Osteoblast (primary cell): ENCODE data around the gene ZNF91. TPM values are rescaled to one million over a fixed set of nuclear protein-coding genes. Genes with fewer than 3 reads are reported as not detected.

Source experiments
- DNase-seq: peaks from one replicate; pipeline ENCODE4 v3.0.0; 2011; ENCODE audit warnings: low spot score, mixed read lengths; ENCODE audit not compliant: insufficient read length; ENCODE audit errors: missing footprints
- H2AFZ ChIP-seq: 2 replicates; pipeline ENCODE4 v1.6.0; 2011; ENCODE audit warnings: mild to moderate bottlenecking, low read length
- H3K27ac ChIP-seq: 2 replicates; pipeline ENCODE4 v1.5.1; 2011; ENCODE audit warnings: mild to moderate bottlenecking, low read depth, low read length, moderate library complexity
- H3K27me3 ChIP-seq: 2 replicates; pipeline ENCODE4 v1.6.0; 2012; ENCODE audit warnings: mild to moderate bottlenecking, control low read depth, inconsistent platforms, low read length, moderate library complexity; ENCODE audit not compliant: insufficient read depth
- H3K36me3 ChIP-seq: 2 replicates; pipeline ENCODE4 v1.5.1; 2011; ENCODE audit warnings: mild to moderate bottlenecking, low read length, control low read depth, moderate library complexity; ENCODE audit not compliant: insufficient read depth
- H3K4me1 ChIP-seq: 2 replicates; pipeline ENCODE4 v1.5.1; 2011; ENCODE audit warnings: mild to moderate bottlenecking, low read length, control low read depth, moderate library complexity; ENCODE audit not compliant: insufficient read depth
- H3K4me2 ChIP-seq: 2 replicates; pipeline ENCODE4 v1.6.0; 2011; ENCODE audit warnings: mild to moderate bottlenecking, low read length; ENCODE audit not compliant: insufficient read depth
- H3K4me3 ChIP-seq: fragments of 200-600 bp; sonication (generic); 3 replicates; pipeline ENCODE4 v1.5.1; 2012; ENCODE audit warnings: mild to moderate bottlenecking, low read length, inconsistent platforms; ENCODE audit not compliant: insufficient read depth
- H3K79me2 ChIP-seq: 2 replicates; pipeline ENCODE4 v1.6.0; 2012; ENCODE audit warnings: mild to moderate bottlenecking, low read length, control low read depth, inconsistent platforms; ENCODE audit not compliant: insufficient read depth
- H3K9me3 ChIP-seq: 2 replicates; pipeline ENCODE4 v1.5.1; 2011; ENCODE audit warnings: low read depth, low read length, control low read depth
- H4K20me1 ChIP-seq: 2 replicates; pipeline ENCODE4 v1.6.0; 2012; ENCODE audit warnings: mild to moderate bottlenecking, low read length, control low read depth; ENCODE audit not compliant: insufficient read depth
- total RNA-seq: library from RNA; depleted of rRNA; stranded (reverse); fragments of >200 nt; gene quantifications from 2 replicates; pipeline ENCODE4 v1.2.3, GENCODE V29; 2012
- TF ChIP-seq, protein P1 (sequence below): IDR thresholded peaks from 2 replicates; pipeline ENCODE4 v1.5.1; 2011; ENCODE audit warnings: mild to moderate bottlenecking, low read depth, low read length, moderate library complexity; ENCODE audit errors: extremely low read depth

The ZNF91 gene
- total RNA-seq, 1 donor, result 14.8 TPM

GRCh38 chr19:23391236-23391635 lies 4.0 kb downstream of the ZNF91 start:
- Histone ChIP-seq H3K27me3 (no peaks in the 10 kb centered on the region), H3K36me3 (peaks cover 22% of the 10 kb centered on the region), H3K4me1 (peaks cover 12% of the 10 kb centered on the region), H3K27ac (no peak overlapping the region), H3K9me3 (no peaks in the 10 kb centered on the region), H3K4me2 (no peak overlapping the region), H3K4me3 (no peak overlapping the region), H4K20me1 (peaks cover 11% of the 10 kb centered on the region), H3K79me2 (peaks cover 85% of the 10 kb centered on the region), H2AFZ (no peak overlapping the region)
- no peak for DNase-seq
- TF ChIP-seq, protein P1, sequence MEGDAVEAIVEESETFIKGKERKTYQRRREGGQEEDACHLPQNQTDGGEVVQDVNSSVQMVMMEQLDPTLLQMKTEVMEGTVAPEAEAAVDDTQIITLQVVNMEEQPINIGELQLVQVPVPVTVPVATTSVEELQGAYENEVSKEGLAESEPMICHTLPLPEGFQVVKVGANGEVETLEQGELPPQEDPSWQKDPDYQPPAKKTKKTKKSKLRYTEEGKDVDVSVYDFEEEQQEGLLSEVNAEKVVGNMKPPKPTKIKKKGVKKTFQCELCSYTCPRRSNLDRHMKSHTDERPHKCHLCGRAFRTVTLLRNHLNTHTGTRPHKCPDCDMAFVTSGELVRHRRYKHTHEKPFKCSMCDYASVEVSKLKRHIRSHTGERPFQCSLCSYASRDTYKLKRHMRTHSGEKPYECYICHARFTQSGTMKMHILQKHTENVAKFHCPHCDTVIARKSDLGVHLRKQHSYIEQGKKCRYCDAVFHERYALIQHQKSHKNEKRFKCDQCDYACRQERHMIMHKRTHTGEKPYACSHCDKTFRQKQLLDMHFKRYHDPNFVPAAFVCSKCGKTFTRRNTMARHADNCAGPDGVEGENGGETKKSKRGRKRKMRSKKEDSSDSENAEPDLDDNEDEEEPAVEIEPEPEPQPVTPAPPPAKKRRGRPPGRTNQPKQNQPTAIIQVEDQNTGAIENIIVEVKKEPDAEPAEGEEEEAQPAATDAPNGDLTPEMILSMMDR, result no peak

- Histone ChIP-seq H2AFZ (no peak overlapping the region), H3K9me3 (no peaks in the 10 kb centered on the region), H3K36me3 (peaks cover 60% of the 10 kb centered on the region), H3K27me3 (no peaks in the 10 kb centered on the region), H3K4me1 (no peaks in the 10 kb centered on the region), H3K4me2 (no peak overlapping the region), H3K27ac (no peak overlapping the region), H3K4me3 (no peak overlapping the region), H4K20me1 (peaks cover 12% of the 10 kb centered on the region), H3K79me2 (peaks cover 92% of the 10 kb centered on the region)
- DNase-seq, result no peak
- TF ChIP-seq, protein P1, result no peak
Measured at GRCh38 chr19:23385404-23385803, 9.9 kb downstream of the ZNF91 start.

GRCh38 chr19:23384858-23385257 lies 10.4 kb downstream of the ZNF91 start:
- Histone ChIP-seq H3K27me3 (no peaks in the 10 kb centered on the region), H3K4me2 (no peak overlapping the region), H3K79me2 (peaks cover 92% of the 10 kb centered on the region), H3K36me3 (peaks cover 65% of the 10 kb centered on the region), H3K27ac (no peak overlapping the region), H2AFZ (no peak overlapping the region), H3K9me3 (no peaks in the 10 kb centered on the region), H3K4me1 (no peaks in the 10 kb centered on the region), H3K4me3 (no peak overlapping the region), H4K20me1 (peaks cover 11% of the 10 kb centered on the region)
- no peak for DNase-seq
- TF ChIP-seq, protein P1, result no peak

GRCh38 chr19:23384166-23384565 lies 11.1 kb downstream of the ZNF91 start:
- Histone ChIP-seq H3K27me3 (no peaks in the 10 kb centered on the region), H3K4me3 (no peak overlapping the region), H3K9me3 (peaks cover 3% of the 10 kb centered on the region), H3K4me1 (no peaks in the 10 kb centered on the region), H4K20me1 (peaks cover 8% of the 10 kb centered on the region), H3K27ac (no peak overlapping the region), H2AFZ (no peak overlapping the region), H3K79me2 (peaks cover 92% of the 10 kb centered on the region), H3K36me3 (peaks cover 70% of the 10 kb centered on the region), H3K4me2 (no peak overlapping the region)
- TF ChIP-seq, protein P1, result no peak
- no peak for DNase-seq
